GM21737 (cell line): ENCODE data around the gene TMEM92.

Source experiments
- ATAC-seq: cut with Tn5 transposase; IDR thresholded peaks from one replicate; pipeline ENCODE4 v1.9.1; 2021; ENCODE audit warnings: mild to moderate bottlenecking, moderate library complexity; ENCODE audit not compliant: unreplicated experiment

TMEM92 gene

GRCh38 chr17:50322271-50322670, 48.0 kb downstream of the TMEM92 start:
- ATAC-seq: no peak

- ATAC-seq: no peak
Observed at GRCh38 chr17:50323060-50323459, 48.8 kb downstream of the TMEM92 start.

GRCh38 chr17:50325906-50326305, 51.6 kb downstream of the TMEM92 start:
- ATAC-seq: no peak

GRCh38 chr17:50326831-50327364, 52.6 kb downstream of the TMEM92 start:
- no peak for ATAC-seq

GRCh38 chr17:50328363-50329325, 54.4 kb downstream of the TMEM92 start:
- no peak for ATAC-seq

- no peak for ATAC-seq
Observed at GRCh38 chr17:50329716-50330115, 55.5 kb downstream of the TMEM92 start.

- no peak for ATAC-seq
Observed at GRCh38 chr17:50330151-50330775, 56.0 kb downstream of the TMEM92 start.
